GM15510 (cell line): ENCODE measurements around the gene SREK1.

Experiments used
- POLR2A ChIP-seq: IDR thresholded peaks from 3 replicates; pipeline ENCODE4 v1.6.1; 2011; ENCODE audit warnings: borderline replicate concordance; ENCODE audit not compliant: insufficient read length; ENCODE audit errors: extremely low read depth

The SREK1 gene

DNA sequence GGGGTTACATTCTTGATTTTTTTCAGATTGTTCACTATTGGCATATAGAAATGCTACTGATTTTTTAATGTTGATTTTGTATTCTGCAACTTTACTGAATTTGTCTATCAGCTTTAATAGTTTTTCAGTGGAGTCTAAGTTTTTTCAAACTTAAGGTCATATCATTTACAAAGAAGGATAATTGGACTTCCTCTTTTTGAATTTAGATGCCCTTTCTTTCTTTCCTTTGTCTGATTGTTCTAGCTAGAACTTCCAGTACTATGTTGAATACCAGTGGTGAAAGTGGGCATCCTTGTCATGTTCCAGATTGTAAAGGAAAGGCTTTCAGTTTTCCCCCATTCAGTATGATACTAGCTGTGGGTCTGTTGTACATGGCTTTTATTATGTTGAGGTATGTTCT, 49.3 kb downstream of the SREK1 start:
- TF ChIP-seq POLR2A, result no peak

DNA sequence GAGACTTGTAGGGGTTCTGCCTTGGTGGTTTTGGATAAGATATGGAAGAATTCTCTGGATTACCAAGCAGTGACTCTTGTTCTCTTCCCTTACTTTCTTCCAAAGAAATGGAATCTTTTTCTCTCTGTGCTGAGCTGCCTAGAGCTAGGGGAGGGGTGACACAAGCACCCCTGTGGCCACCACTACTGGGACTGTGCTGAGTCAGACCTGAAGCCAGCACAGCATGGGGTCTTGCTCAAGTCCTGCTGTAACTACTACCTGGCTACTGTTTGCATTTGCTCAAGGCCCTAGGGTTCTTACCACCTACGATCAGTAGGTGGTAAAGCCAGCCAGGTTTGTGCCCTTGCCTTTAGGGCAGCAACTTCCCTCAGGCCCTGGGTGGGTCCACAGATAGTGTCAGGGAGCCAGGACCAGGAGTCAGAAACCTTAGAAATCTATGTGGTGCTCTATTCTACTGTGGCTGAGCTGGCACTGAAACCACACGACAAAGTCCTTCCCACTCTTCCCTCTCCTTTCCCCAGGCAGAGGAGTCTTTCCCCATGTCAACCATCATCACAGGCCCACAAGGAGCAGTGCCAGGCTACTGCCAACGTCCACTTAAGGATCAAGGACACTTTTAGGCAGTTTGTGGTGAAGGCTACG, 53.8 kb downstream of the SREK1 start:
- no peak for TF ChIP-seq POLR2A

DNA sequence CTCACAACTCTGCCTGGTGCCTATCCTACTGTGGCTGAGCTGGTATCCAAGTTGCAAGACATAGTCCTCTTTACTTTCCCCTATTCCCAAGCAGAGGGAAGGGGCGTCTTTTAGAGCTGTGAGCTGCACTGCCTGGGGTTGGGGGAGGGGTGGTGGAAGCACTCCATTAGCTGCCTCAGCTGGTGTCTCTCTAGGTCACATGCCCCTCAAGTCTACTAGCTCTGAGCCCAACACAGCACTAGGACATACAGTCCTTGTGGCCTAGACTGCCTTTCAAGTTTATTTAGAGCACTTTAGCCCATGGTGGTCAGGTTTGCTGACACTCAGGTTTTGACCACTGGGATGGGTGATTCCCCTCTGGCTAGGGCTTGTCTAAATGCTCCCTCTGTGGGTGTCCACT, 54.7 kb downstream of the SREK1 start:
- TF ChIP-seq POLR2A, result no peak

DNA sequence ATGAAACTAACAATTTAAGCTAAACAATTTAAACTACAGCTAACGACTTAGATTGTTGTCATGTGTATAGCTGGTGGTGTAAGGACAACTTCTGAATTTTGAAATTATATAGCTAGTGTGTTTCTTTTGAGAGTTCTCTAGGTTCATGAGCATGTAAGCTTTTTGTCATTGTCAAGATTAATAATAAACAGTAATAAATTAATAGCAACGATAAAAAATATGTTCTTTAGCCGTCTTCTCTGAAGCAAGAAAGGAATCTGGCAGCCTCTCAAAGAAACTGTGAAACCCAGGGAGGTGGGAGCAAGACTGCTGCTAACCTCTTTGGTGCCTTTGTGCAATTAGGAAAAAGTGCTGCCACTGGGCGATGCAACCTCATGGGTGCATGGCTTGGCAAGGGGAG, 59.4 kb downstream of the SREK1 start:
- no peak for TF ChIP-seq POLR2A

DNA sequence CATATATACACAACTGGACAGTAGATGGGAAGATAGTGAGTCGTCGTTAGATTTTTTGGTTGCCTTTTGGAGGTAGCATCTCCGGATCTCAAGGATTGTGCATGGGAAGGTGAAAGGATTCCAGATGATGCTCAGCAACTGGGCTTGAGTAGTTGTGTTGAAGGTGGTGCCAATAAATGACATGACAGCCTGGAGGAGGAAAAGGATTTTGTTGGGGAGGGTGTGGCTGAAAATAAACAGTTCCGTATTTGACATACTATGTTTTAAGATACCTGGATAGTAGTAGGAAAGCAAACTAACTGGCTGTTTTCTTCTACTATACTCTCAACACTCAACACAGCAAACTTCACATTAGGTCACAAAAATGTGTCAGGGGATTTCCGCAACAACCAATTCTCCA, 62.4 kb downstream of the SREK1 start:
- TF ChIP-seq POLR2A, result no peak

DNA sequence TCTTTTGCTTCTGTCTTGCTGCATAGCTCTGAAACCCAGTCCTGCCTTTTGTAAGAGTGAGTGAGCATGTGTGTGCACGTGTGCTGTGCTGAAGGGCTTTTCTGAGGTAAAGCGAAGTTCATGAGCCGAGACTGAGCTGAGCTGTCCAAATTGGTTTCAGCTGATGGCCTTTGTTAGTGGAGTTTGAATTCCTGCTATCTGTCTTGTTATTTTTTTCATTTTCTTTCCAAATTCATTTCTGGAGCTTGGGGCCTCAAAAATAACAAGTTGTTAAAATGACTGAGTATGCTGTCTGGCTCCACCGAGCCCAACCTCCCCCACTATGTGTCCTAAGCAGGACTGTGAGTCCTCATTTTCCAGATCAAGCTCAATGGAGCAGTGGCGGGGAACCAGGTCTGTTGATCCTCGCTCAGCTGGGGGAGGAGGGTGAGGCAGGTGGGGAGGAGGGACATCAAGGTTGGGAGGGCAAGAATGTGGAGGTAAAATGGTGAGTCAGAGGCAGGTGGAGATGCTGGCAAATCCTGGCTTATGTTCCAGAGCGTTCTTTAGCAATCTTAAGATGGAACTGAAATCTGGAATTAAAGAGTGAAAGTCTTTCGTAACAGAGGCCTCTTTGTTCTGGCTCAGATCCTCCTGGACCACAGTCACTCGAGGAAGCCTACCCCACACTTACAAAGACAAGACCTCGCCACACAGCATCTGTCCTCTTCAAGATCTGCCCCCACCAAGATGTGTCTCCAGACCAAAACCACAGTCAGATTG, 63.9 kb downstream of the SREK1 start:
- no peak for TF ChIP-seq POLR2A

DNA sequence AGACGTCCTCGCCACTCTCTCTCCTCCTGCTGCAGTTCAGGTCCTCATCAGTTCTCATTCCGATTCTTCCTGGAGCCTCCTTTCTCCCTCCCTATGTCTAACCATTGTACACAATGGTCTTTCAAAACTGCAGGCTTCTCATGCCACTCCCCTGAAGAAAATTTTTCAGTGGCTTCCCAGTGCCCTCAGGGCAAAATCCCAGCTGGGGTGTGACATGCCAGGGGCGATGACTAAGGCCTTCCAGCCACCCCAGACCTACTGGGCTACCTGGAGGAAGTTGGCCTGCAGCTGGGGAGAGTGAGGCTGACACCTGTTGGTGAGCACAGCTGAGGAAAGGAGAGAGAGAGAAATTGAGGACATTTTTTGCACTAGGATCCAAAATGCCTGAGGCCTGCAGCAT, 65.2 kb downstream of the SREK1 start:
- TF ChIP-seq POLR2A, result no peak

DNA sequence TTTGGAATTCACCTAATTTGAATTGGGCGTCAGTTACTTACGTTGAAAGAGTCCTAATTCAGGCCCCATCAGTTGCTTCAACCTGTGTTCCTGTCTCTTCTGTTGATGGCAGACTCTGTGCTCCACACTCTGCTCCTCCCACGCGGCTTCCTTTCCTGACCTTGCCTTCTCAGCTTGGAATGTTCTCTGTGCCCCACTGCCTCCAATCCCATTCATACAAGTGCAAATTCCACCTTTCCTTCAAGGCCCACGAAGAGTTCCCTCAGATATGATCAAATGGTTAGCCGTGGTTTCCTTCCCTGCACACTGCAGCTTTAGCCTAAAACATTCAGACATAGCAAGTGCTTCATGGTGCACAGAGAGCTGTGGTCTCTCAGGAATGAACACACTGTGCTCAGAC, 65.7 kb downstream of the SREK1 start:
- TF ChIP-seq POLR2A, result no peak

DNA sequence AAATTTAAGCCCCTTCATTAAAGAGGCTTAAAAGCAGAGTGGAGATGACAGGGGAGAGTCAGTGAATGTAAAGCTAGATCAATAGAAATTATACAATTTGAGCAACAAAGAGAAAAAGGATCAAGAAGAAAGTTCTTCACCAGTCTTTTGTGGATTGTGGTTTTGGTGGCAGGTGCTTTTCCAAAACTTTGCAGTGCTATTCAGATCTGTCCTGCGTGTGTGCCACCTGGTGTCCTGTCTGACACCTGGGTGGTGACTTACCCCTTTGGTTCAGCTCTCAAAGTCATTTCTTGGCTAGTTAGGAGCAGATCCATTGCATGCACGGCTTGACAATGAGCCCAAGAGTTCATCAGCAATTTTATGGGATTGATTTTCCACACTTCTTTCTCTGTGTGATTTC, 69.4 kb downstream of the SREK1 start:
- TF ChIP-seq POLR2A, result no peak

DNA sequence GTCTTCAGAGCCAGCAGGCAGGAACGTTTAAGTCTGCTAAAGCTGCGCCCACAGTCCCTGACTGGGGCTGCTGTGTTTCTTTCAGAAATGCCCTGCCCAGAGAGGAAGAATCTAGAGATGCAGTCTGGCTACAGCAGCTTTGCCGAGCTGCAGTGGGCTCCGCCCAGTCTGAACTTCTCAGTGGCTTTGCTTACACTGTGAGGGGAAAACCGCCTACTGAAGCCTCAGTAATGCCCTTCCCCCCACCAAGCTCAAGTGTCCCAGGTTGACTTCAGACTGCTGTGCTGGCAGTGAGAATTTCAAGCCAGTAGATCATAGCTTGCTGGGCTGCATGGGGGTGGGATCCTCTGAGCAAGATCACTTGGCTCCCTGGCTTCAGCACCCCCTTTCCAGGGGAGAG, 78.4 kb downstream of the SREK1 start:
- TF ChIP-seq POLR2A, result no peak

DNA sequence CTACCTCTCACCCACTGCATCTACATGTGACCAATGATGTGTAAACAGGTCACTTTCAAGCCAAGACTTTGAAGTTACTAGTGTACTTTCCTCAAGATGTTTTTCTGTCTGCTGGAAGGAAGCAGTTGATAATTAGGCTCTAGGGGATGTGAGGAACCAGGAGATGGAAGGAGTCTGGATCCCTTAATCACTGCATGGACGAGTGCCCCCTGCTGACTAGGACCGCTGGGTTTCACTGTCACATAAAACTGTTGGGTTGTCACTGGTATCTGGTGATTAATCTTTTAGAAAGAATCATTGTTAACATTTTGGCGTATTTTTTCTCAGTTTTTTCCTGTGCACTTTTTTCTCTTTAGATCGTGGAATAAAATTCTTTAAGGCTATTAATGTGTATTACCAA, 79.5 kb downstream of the SREK1 start:
- no peak for TF ChIP-seq POLR2A

DNA sequence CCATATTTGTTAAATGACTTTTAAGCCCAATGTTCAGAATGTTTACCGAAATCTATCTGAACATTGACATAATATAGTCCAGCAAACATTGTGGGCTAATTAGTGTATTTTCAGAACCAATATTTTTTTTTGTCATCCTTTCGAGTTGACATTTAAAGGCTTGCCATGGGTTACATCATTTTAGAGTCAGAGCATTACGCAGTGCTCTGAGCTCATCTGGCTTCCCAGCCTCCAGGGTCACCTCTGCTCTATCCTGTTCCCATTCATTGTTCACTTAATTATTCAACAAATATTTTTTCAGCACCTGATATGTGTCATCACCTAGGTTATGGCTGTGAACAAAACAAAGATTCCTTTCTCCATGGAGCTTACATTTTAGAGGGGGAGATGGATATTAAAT, 80.2 kb downstream of the SREK1 start:
- no peak for TF ChIP-seq POLR2A

DNA sequence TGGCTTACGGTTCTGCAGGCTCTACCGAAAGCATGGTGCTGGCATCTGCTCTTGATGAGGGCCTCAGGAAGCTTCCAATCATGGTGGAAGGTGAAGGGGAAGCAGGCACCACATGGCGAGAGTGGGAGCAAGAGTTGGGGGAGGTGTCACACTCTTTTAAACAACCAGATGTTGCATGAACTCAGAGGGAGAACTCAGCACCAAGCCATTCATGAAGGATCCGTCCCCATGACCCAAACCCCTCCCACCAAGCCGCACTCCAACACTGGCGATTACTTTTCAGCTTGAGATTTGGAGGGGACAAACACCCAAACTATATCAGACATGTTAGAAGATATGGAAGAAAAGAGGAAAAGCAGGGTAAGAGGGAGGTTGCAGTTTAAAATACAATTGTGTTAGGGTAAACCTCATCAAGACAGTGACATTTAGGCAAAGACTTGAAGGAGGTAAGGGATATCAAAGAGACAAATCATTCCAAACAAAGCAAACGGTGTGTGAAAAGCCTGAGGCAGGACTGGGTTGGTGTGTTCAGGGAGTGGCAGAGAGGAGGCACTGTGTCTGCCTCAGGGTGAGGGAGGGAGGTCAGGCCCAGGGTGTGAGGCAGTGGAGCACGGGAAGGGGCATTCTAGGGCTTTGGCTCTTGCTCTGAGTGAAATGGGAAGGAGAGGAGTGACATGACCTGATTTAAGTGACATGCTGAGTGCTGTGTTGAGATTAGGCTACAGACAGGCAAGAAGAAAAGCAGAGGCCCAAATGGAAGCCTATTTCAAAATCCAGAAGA, 80.9 kb downstream of the SREK1 start:
- TF ChIP-seq POLR2A, result no peak

DNA sequence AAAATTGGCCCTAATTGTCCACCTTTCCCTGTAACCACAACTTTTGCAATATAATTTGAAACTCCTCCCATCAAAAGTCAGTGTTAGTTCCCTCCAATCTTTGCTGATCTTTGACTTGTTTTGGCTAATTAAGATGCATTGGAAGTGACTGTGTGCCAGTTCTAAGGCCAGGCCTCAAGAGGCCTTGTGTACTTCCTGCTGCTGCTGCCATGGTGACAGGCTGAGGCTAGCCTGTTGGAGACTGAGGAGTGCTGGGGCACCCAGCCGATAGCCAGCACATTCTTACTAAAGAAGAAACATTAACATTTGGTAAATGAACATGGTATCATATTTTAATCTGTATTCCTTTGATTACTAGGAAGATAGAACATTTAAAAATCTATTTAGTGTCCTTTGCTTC, 86.5 kb downstream of the SREK1 start:
- no peak for TF ChIP-seq POLR2A

DNA sequence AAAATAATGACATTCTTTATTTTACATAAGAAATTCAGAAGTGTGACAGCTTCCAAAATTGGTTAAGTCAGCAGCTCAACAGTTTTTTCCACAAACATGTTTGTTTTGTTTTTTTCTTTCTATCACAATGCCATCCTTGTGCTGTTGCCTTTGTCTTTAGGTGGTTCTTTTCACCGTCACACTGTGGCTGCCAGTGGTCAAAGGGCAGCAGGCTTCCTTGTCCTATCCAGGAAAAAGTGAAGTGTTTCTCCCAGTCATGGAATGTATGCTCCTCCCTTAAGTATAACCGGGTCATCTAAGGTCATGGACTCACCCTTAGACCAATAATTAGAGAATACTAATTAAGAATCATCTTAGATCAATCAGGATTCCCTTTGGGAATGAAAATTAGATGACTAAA, 87.4 kb downstream of the SREK1 start:
- TF ChIP-seq POLR2A, result no peak

DNA sequence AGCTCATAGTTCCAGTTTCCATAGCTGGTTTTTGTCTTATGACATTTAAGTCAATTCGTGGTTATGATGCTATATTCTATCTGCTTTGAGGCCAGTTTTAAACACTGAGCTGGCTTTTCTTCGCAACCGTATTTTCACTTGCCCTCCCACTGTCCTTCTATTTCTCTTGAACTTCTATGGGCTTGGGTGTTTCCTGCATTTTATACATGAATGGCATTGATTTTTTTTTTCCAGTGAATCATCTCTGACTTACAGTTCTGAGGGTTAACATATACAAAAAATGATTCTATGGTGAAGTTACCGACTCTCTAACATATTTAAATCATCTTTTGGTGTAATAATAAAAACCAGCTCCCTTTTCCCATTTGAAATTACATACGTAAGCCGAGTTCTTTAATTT, 88.2 kb downstream of the SREK1 start:
- no peak for TF ChIP-seq POLR2A
